ENCODE results near the gene CARS1.

CARS1 gene

DNA sequence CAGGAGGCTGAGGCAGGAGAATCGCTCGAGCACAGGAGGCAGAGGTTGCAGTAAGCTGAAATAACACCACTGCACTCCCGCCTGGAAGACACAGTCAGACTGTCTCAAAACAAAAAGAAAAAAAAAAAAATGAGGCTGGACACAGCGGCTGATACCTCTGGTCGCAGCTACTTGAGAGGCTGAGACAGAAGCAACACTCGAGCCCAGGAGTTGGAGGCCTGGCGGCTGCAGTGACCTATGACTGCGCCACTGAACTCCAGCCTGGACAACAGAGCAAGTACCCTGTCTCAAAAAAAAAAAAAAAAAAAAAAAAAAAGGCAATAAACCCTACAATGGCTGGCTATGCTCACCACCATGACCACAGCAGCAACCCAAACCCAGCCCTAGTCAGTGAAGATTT is 76.1 kb downstream of the CARS1 start:
- H3K4me3 ChIP-seq (replicated peaks in 1 of 2; ENCODE audit: low read depth in 2 of 2, low read length in 2 of 2), result no peak overlapping the region
- DNase-seq (ENCODE audit: low read depth in 2 of 2), result no peak
- TF ChIP-seq, protein P1, sequence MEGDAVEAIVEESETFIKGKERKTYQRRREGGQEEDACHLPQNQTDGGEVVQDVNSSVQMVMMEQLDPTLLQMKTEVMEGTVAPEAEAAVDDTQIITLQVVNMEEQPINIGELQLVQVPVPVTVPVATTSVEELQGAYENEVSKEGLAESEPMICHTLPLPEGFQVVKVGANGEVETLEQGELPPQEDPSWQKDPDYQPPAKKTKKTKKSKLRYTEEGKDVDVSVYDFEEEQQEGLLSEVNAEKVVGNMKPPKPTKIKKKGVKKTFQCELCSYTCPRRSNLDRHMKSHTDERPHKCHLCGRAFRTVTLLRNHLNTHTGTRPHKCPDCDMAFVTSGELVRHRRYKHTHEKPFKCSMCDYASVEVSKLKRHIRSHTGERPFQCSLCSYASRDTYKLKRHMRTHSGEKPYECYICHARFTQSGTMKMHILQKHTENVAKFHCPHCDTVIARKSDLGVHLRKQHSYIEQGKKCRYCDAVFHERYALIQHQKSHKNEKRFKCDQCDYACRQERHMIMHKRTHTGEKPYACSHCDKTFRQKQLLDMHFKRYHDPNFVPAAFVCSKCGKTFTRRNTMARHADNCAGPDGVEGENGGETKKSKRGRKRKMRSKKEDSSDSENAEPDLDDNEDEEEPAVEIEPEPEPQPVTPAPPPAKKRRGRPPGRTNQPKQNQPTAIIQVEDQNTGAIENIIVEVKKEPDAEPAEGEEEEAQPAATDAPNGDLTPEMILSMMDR (IDR thresholded peaks at IDR 0.05; ENCODE audit: low read depth, low read length), result no peak

DNA sequence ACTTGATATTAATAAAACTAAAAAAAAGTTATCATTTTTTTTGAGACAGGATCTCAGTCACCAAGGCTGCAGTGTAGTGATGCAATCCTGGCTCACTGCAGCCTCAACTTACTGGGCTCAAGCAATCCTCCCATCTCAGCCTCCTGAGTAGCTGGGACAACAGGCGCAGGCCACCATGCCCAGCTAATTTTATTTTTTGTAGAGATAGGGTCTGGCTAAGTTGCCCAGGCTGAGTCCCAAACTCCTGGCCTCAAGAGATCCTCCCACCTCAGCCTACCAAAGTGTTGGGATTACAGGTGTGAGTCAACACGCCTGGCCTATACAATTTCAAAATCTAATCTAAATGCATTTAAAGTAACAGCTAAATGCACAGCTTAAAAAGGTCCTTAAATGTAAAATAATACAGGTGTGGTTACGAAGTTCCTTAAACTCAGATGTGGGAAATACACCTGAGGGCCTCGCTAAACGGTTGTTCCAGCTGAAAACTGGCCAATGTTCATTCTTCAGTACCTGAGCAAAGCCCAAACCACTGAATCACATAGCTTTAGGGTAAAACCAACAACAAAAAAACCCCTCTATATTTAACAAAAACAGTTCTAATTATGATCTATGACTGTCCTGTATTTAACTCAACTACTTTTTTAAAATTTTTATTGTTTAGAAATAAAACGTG is 76.9 kb downstream of the CARS1 start:
- TF ChIP-seq, protein P1 (IDR thresholded peaks at IDR 0.05; ENCODE audit: low read depth, low read length), result no peak
- no peak overlapping the region for H3K4me3 ChIP-seq (replicated peaks in 1 of 2; ENCODE audit: low read depth in 2 of 2, low read length in 2 of 2)
- no peak for DNase-seq (ENCODE audit: low read depth in 2 of 2)

DNA sequence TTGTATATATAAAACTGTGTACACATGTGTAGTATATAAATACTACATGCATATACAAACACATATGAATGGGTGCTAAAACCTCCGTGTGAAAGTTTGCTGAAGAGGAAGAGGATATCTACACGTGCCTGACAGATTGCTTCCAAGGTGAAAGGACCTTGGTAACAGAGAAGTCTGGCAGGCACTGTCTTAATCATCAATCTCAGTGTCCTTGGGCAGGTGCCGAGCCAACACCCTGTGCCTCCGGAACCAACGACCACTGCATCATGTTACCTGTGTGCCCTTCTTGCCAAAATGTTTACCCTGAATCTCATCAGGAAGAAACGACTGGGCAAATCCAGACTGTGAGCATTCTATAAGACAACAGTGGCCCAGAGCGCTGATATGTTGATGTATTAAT is 80.1 kb downstream of the CARS1 start:
- H3K4me3 ChIP-seq (replicated peaks in 1 of 2; ENCODE audit: low read depth in 2 of 2, low read length in 2 of 2), result no peak overlapping the region
- no peak for DNase-seq (ENCODE audit: low read depth in 2 of 2)
- TF ChIP-seq, protein P1 (IDR thresholded peaks at IDR 0.05; ENCODE audit: low read depth, low read length), result no peak

DNA sequence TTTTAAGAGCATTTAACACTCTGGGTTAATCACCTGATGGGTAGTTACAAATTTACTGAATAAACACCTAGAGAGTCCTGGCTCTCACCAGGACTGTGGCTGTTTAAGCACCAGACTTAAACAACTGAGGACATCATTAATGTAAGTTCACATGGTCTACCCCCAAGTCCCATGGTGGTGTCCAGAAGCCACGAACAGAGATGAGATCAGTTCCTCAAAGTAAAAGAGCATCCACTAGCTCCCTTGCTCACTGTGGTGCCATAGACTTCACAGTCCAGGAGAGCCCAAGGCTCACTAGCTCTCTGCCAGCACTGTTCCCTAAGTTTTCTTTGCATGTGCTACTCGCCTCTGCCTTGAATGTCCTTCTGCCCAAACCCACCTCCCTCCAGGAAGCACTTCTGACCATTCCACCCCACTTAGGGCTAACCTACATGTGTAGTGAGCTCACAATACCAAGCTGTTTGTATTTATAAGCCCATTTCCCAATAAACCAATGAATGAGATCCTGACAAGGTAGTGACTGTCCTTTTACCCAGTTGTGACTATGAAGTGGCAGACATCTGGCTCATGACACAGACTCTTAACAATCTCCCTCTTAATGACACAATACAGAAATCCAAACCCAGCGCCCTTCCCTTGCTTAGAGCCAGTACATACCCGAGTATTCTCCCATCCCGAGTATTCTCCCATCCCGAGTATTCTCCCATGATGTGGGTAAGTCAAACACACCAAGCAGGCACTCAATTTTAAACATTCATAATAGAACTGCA is 80.7 kb downstream of the CARS1 start:
- H3K4me3 ChIP-seq (replicated peaks in 1 of 2; ENCODE audit: low read depth in 2 of 2, low read length in 2 of 2), result no peak overlapping the region
- DNase-seq (ENCODE audit: low read depth in 2 of 2), result no peak
- TF ChIP-seq, protein P1 (IDR thresholded peaks at IDR 0.05; ENCODE audit: low read depth, low read length), result no peak

DNA sequence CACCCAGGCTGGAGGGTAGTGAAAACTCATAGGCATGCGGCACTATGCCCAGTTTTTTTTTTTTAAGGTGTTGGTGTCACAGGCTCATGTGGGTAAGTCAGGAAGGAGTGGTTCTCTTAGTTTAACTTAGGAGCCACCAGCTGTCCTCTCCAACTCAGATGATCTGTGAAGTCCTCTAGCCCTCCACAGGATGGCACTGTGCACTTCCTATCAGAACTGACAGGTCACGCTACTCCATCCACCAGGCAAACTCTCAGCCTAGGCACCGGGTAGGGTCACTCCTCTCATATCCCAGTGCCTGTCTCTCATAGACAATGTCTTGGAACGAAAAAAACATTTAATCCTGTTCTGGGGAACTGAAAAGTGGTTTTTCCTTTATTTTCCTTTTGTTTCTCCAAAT is 81.6 kb downstream of the CARS1 start:
- peak; percentile 52 to 54 for DNase-seq (ENCODE audit: low read depth in 2 of 2)
- TF ChIP-seq, protein P1 (IDR thresholded peaks at IDR 0.05; ENCODE audit: low read depth, low read length), result peak; percentile 57
- H3K4me3 ChIP-seq (replicated peaks in 1 of 2; ENCODE audit: low read depth in 2 of 2, low read length in 2 of 2), result no peak overlapping the region

DNA sequence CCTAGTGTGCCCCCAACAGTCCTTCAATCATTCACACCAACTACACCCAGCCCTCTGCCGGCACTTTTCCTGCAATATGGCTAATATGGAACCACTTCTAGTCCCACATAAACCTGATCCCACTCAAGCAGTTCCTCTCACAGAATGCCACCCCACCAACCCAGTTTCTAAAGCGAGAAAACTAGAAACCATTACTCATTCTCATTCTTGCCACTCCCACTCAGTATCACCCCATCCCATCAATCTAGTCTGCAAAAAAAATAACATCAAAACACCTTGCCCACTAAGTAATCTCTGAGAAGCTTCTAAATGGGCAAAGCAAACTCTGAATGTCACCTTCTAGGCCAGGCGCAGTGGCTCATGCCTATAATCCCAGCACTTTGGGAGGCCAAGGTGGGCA is 83.0 kb downstream of the CARS1 start:
- TF ChIP-seq, protein P1 (IDR thresholded peaks at IDR 0.05; ENCODE audit: low read depth, low read length), result no peak
- DNase-seq (ENCODE audit: low read depth in 2 of 2), result no peak
- no peak overlapping the region for H3K4me3 ChIP-seq (replicated peaks in 1 of 2; ENCODE audit: low read depth in 2 of 2, low read length in 2 of 2)
